Panc1 (cell line): ENCODE data around the gene TMEM150B.

ENCODE experiments used
- SIN3A ChIP-seq: IDR thresholded peaks from 2 replicates; pipeline ENCODE4 v1.6.1; 2012; ENCODE audit warnings: low read depth, mild to moderate bottlenecking, low read length, moderate library complexity, borderline replicate concordance; ENCODE audit not compliant: insufficient read depth
- TF ChIP-seq, protein P1 (sequence below): fragments of 450-650 bp; IDR thresholded peaks from 2 replicates; pipeline ENCODE4 v1.5.1; 2017; ENCODE audit warnings: mild to moderate bottlenecking
- TF ChIP-seq, protein P2 (sequence below), 2 experiments: IDR thresholded peaks; 2 replicates each; pipeline ENCODE4 v1.6.1; 2011 to 2012; ENCODE audit warnings: low read depth in 2 of 2, control low read depth in 1 of 2, low read length in 1 of 2, mild to moderate bottlenecking in 1 of 2, moderate library complexity in 1 of 2; ENCODE audit not compliant: insufficient read depth in 1 of 2

DNA sequence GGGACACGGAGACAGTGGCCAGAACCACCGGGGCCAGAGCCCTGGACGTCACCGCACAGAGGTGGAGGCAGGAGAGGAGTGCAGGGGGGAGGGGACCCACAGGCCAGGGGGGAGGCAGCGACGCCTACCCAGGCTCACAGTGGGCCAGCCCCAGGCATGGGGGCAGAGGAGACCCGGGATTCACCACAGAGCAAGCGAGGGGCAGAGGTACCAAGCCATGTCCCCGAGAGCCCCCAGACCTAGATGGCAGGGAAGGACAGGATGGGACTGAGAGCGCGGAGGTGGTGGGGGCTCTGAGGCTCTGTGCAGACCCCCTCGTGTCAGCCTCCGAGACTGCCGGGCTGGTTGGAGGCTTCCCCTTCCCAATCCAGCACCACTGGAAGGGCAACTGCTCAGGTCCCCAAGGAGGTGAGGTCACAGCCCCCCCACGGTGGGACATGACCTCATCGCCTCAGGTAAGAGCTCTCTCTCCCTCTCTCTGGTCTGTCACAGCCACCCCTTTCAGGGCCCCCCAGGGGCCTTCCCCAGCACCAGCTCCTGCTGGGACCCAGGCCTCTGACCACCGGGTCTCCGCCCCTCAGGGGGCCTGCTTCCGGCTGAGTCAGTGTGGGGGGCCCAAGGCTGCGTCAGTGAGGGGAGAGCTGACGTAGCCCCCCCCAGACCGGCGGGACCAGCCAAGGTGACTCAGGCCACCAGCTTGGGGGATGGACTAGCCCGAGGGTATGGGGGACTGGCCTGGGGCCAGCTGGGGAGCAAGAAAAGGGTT lies 47.4 kb upstream of the TMEM150B start:
- TF ChIP-seq, protein P1, sequence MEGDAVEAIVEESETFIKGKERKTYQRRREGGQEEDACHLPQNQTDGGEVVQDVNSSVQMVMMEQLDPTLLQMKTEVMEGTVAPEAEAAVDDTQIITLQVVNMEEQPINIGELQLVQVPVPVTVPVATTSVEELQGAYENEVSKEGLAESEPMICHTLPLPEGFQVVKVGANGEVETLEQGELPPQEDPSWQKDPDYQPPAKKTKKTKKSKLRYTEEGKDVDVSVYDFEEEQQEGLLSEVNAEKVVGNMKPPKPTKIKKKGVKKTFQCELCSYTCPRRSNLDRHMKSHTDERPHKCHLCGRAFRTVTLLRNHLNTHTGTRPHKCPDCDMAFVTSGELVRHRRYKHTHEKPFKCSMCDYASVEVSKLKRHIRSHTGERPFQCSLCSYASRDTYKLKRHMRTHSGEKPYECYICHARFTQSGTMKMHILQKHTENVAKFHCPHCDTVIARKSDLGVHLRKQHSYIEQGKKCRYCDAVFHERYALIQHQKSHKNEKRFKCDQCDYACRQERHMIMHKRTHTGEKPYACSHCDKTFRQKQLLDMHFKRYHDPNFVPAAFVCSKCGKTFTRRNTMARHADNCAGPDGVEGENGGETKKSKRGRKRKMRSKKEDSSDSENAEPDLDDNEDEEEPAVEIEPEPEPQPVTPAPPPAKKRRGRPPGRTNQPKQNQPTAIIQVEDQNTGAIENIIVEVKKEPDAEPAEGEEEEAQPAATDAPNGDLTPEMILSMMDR: no peak
- TF ChIP-seq SIN3A: no peak
- TF ChIP-seq, protein P2, sequence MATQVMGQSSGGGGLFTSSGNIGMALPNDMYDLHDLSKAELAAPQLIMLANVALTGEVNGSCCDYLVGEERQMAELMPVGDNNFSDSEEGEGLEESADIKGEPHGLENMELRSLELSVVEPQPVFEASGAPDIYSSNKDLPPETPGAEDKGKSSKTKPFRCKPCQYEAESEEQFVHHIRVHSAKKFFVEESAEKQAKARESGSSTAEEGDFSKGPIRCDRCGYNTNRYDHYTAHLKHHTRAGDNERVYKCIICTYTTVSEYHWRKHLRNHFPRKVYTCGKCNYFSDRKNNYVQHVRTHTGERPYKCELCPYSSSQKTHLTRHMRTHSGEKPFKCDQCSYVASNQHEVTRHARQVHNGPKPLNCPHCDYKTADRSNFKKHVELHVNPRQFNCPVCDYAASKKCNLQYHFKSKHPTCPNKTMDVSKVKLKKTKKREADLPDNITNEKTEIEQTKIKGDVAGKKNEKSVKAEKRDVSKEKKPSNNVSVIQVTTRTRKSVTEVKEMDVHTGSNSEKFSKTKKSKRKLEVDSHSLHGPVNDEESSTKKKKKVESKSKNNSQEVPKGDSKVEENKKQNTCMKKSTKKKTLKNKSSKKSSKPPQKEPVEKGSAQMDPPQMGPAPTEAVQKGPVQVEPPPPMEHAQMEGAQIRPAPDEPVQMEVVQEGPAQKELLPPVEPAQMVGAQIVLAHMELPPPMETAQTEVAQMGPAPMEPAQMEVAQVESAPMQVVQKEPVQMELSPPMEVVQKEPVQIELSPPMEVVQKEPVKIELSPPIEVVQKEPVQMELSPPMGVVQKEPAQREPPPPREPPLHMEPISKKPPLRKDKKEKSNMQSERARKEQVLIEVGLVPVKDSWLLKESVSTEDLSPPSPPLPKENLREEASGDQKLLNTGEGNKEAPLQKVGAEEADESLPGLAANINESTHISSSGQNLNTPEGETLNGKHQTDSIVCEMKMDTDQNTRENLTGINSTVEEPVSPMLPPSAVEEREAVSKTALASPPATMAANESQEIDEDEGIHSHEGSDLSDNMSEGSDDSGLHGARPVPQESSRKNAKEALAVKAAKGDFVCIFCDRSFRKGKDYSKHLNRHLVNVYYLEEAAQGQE (IDR thresholded peaks at IDR 0.05; ENCODE audit: insufficient read depth in 1 of 2, low read depth in 2 of 2, low read length in 1 of 2): no peak
